Fibroblast of villous mesenchyme (primary cell): ENCODE results near the gene NCR3LG1. TPM values are rescaled to one million over a fixed set of nuclear protein-coding genes. Genes with fewer than 3 reads are reported as not detected.

Source experiments
- DNase-seq: peaks from one replicate; pipeline ENCODE4 v3.0.0-alpha.2; 2010; ENCODE audit warnings: low read depth
- H3K4me3 ChIP-seq: 2 replicates; pipeline ENCODE4 v1.5.1; 2011; ENCODE audit warnings: low read depth, mild to moderate bottlenecking, low read length
- total RNA-seq: library from RNA; depleted of rRNA; stranded (reverse); fragments of >200 nt; gene quantifications from 2 replicates; pipeline ENCODE4 v1.2.3, GENCODE V29; 2012
- TF ChIP-seq, protein P1 (sequence below): IDR thresholded peaks from 2 replicates; pipeline ENCODE4 v1.5.1; 2012; ENCODE audit warnings: low read depth, mild to moderate bottlenecking, low read length; ENCODE audit not compliant: insufficient read depth

NCR3LG1 gene, protein sequence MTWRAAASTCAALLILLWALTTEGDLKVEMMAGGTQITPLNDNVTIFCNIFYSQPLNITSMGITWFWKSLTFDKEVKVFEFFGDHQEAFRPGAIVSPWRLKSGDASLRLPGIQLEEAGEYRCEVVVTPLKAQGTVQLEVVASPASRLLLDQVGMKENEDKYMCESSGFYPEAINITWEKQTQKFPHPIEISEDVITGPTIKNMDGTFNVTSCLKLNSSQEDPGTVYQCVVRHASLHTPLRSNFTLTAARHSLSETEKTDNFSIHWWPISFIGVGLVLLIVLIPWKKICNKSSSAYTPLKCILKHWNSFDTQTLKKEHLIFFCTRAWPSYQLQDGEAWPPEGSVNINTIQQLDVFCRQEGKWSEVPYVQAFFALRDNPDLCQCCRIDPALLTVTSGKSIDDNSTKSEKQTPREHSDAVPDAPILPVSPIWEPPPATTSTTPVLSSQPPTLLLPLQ
- 14.7 and 16.8 TPM in 2 replicates for total RNA-seq

DNA sequence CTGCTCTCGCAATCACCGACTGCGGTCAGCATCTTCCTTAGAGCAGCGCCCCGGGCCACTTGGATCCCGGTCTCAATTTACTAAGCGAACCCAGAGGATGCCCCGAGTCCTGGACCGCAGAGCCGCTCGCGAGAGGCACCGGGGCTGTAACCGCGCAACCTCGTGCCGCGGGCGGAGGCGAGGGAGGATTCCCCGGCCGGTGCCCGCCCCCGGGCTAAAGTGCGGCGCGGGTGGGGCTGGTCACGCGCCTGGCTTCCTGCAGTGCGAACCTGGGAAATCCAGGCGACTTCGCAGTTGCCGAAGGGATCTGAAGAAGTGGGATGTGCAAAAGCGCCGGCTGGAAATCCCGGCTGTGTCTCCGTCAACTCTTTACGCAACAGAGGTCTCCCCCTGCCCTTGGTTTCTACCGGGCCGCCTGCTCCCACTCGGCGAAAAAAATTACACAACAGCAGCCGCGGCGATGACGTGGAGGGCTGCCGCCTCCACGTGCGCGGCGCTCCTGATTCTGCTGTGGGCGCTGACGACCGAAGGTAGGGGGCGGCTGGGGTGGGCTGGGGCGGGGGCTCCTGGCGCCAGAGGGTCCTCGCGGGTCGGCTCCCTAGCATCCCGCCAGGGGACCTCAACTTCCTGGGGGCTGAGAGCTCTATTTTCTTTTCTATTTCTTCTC, at the start of gene NCR3LG1:
Gene NCR3LG1, plus strand, starts transcription at position 291 of the 667 bp plus-strand sequence. Its CDS starts 170 bp downstream, at position 461.
- TF ChIP-seq, protein P1, sequence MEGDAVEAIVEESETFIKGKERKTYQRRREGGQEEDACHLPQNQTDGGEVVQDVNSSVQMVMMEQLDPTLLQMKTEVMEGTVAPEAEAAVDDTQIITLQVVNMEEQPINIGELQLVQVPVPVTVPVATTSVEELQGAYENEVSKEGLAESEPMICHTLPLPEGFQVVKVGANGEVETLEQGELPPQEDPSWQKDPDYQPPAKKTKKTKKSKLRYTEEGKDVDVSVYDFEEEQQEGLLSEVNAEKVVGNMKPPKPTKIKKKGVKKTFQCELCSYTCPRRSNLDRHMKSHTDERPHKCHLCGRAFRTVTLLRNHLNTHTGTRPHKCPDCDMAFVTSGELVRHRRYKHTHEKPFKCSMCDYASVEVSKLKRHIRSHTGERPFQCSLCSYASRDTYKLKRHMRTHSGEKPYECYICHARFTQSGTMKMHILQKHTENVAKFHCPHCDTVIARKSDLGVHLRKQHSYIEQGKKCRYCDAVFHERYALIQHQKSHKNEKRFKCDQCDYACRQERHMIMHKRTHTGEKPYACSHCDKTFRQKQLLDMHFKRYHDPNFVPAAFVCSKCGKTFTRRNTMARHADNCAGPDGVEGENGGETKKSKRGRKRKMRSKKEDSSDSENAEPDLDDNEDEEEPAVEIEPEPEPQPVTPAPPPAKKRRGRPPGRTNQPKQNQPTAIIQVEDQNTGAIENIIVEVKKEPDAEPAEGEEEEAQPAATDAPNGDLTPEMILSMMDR: no peak
- peak within 1 kb of the TSS; percentile 72 for H3K4me3 ChIP-seq
- DNase-seq: peak; percentile 90

DNA sequence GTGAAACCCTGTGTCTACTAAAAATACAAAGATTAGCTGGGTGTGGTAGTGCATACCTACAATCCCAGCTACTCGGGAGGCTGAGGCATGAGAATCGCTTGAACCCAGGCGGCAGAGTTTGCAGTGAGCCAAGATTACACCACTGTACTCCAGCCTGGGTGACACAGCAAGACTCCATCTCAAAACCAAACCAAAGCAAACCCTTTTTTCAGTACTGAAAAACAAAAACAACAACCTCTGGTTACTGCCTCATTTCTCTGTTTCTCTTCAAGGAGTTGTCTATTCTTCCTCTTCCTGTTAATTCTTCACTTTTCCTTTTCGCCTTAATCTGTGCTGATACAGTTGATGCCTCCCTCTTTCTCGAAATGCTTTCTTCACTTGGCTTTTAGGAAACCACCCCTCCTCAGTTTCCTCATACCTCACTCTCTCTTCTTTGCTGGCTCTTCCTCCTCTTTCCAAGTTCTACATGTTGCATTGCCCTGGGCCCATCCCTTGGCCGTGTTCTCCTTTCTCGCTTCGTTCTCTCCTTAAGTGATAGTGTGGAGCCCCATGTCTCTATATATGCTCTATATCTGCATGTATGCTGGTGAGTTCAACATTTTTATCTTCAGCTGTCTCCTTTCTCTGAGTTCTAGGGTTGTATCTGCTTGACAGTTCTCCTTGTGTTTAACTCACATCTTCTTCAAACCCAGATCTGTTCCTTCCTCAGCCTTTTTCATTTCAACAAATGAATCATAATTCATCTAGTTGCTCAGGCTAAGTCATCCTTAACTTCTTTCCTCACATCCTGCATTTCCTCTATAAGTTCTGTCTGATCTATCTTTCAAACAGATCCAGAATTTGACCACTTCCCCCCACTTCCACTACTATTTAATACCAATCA, 38.0 kb upstream of the NCR3LG1 start:
- no peak for DNase-seq
- TF ChIP-seq, protein P1: no peak
- no peak overlapping the region for H3K4me3 ChIP-seq

DNA sequence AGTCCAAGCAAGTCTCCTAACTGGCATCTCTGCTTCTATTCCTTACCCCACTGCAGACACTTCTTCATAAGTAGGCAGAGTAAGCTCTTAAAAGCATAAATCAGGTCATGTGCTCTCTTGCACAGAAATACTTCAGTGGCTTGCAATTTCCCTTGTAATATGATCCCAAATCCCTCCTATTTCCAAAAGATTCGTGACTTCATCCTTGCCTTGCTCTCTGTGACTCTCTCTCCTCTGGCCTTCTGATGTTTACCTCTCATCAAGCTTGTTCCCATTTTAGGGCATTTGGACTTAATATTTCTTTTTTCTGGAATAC, 37.4 kb upstream of the NCR3LG1 start:
- peak; percentile 89 for DNase-seq
- TF ChIP-seq, protein P1: no peak
- H3K4me3 ChIP-seq: no peak overlapping the region

DNA sequence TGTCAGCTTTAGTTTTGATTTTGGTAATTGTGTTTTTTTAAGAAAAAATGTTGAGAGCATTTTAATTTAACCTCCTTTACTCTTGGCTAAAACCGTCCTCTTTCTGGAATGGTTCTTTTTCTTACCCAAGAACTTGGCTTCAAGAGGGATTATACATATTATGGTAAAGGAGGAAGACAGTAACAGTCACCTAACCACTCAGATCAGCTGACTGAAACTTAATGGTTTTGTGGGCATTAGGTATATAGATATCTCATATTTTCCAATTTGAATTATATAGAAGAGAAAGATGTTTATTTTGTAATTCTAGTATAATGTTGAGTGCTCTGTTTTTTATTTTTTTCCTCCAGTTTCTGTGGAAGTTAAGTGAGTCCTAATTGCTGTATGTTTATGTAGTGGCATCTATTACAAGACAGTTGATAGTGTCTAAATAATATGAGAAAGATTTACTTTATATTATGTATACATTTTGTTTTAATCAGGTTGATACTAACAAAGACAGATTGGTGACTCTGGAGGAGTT, 36.6 kb upstream of the NCR3LG1 start:
- no peak for DNase-seq
- TF ChIP-seq, protein P1: no peak
- no peak overlapping the region for H3K4me3 ChIP-seq

DNA sequence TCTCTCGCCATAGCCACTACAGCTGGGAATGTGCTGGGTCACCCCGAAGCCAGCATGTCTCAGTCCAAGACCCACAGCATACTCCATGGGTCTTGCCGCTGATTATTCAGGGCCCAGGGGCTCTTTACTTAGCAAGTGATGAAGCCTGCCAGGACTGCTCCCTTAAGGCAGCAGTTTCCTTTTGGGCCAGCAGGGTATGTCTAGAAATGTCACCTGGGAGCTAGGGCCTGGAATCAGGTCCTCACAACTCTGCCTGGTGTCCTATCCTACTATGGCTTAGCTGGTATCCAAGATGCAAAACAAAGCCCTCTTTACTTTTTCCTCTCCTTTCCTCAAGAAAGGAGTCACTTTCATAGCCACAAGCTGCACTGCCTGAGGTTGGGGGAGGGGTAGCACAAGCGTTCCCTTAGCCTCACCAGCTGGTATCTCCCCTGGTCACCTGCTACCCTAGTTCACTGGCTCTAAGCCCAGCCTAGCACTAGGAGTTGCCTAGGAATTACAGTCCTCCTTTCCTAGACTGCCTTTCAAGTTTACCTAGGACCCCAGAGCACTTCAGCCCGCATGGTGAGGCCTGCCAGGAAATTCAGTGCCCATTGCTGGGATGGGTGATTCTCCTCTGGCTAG, 22.6 kb upstream of the NCR3LG1 start:
- no peak overlapping the region for H3K4me3 ChIP-seq
- TF ChIP-seq, protein P1: no peak
- no peak for DNase-seq

DNA sequence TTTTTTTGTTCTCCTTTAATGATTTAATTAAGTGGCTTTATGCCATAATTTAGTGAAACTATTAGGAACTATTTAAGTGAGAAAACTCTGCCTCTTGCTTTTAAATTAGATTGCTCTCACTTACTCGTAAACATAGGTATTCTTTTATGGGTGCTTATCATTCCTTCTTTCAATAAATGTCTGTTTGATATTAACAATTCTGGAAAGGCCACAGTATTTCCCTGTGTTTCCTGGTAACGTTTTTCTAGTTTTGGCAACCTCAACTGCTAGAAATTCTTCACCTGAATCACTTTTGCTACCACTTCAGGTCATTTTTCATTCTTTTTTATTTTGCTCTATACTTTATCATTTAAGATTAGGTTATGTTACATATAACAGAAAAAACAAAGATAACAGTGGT, 19.9 kb upstream of the NCR3LG1 start:
- TF ChIP-seq, protein P1: no peak
- no peak for DNase-seq
- H3K4me3 ChIP-seq: no peak overlapping the region
